LoVo (cell line): Measurements from ENCODE around the gene MYO3B.
"Not testable (repeated sequence)": the region's sequence is repeated elsewhere in the genome, so short reads cannot be mapped to it uniquely, and the experiment has no call there.

ENCODE experiments used
- DNase-seq: peaks from one replicate; pipeline ENCODE4 v3.0.0-alpha.2; 2016; ENCODE audit warnings: low spot score

MYO3B gene

DNA sequence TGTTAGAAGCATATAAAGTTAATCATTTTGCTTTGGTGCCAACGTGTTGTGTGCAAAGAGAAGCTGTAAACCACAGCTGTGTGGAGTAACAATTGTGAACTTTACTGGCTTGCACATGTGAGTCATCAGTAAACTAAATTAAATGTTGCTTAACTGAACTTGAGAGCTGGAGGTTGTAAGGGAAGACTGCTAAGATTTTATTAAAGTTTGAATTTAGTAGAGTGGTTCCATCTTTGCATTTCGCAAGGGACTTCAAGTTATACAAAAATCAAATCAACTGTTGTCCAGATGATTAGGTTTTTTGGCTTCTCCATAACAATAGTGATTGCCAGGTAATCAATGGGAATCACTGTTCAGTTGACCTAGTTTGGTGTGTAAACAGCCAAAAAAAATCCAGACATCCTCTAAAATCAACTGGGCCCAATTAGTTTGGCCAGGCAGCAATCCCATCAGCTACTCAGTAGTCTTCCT is 247.4 kb downstream of the MYO3B start:
- peak; percentile 19 for DNase-seq

DNA sequence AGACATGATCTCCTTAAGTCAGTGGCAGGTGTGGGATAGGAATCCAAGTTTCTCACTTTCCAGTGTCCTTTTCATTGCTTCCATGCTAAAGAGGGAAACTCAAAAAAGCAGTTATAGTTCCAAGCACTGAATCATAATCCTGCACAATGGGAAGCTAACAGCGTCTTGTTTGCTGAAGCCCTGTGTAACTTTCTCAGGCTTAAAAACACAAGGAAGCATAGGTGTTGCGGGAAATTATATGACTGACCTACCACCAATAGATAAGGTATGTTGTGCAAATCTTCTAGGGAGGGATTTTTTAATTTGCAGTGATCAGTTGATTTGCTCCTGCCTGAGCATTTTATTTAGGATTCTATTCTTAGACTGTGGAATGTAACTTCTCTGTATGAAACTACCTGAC is 250.9 kb downstream of the MYO3B start:
- DNase-seq = no peak

DNA sequence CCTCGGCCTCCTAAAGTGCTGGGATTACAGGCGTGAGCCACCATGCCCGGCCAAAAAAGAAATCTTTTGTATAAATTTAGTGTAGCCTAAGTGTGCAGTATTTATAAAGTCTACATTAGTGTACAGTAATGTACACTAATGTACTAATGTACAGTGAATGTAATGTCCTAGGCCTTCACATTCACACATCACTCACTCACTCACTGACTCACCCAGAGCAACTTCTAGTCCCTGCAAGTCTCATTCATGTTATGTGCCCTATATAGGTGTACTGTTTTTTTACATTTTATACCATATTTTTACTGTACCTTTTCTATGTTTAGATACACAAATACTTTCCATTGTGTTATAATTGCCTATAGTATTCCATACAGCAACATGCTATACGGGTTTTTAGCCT is 254.9 kb downstream of the MYO3B start:
- no peak for DNase-seq

DNA sequence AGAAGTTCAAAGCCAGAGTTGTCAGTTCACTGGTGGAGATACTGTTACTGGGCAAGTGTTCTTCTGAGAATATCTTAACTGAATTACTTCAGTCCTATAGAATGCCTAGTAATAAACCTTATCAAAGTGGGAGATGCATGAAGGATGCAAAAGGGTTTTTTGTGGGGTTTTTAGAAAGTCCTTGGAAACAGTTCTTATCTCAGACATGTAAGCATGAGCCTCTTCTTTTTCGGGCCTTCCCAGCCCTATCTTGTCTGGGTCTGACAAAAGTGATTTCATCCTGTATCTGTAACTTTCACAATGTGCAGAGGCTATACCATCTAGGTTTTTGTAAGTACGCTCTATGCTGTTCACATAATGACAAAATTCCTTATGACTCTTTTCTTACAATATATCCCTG is 255.5 kb downstream of the MYO3B start:
- no peak for DNase-seq

DNA sequence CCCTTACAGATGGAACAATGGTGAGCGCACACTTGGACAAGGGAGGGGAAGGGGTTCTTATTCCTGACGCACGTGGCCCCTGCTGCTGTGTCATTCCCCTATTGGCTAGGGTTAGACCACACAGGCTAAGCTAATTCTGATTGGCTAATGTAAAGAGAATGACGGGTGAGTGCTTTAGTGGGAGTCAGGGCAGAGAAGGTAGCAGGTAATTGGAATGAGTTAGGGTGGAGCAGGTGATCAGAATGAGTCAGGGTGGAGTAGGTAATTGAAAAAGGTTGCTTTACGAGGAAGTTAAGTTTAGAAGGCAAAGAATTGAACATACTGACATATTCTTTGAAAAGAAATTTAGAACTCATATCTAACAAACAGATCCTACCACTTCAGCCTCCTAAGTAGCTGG is 256.4 kb downstream of the MYO3B start:
- DNase-seq = not testable (repeated sequence)

DNA sequence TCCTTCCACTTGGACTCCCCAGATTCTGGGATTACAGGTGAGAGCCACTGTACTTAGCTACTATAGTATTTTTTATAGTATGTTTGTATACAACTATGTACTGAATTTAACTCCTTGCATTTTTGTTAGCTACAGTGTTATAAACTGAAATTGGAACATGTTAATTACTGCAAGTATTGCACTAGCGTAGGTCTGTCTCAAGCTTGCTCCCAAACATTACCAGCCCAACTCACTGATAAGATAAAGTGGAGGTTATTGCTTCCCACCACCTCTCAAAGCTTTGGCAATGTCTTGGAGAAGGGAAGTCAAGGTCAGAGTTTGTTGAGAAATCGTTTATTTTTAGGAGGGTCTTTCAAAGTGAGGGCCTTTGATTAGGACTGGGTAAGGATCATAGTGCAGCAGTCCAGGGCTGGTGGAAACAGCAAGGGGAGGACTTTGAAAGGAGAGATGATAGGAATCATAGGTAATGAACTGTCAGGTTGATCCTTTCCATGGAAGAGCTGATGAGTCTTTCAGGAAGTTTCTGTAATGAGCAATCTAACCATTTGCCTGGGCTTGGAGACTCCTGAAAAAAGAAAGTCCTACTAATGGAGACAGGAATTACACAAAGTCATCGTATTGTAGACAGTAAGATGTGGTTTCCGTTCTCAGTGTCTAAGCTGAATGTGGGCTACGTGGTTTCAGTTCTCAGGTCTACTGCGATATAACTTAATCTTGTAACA is 257.1 kb downstream of the MYO3B start:
- no peak for DNase-seq

DNA sequence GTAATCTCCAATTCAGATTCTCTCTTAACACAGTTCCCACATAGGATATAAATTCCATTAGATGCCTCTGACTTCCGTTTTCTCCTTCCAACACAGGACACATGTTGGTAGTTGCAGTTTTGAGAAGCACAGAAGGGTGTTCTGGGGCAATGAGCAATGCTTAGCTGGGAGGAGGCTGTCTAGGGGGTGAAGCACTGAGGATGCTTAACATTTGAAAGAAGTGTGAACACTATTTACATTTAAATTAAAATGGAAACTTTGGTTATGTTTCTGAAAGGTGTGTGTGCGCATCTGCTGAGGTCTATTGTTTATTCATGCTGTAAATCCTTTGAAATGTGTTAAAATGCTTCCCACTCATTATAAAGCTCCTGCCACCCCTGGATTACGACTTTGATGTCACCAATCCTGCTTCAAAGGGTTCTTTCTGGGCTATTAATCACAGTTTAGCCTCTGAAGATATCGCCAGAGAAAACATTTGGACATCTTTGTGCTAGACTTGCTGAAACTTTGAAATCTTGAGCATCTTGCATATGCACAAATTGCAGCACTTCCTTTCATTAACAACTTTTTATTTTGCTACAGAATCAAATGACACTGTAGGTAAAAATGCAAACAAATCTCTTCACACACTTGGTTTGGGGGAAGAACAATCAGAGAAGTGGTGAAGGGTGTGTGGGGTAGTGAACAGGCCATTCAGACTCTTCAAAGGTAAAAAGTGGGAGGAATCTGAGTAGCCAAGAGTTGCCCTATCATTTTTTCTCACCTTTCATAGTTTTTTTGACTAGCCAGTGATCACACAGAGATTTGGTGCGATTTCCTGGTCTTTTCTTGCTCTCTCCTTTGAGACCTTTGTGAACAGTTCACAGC is 258.4 kb downstream of the MYO3B start:
- no peak for DNase-seq

DNA sequence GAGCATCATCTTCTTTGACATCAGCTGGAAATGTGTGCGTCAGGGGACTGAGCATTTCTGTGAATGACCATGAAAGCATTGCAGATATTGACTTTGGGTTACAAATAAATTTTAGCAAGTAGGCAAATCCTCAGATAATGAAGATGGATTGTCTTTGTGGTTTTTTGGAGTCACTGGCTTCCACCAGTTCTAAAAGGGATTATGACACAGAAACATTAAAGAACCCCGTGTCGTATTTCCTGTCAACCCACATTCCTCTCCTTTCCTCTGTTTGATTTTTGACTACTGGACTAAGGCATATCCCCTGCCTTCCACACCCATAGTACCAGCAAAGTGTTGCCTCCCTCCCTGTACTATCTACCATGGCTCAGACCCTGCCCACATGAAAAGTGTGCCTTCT is 268.1 kb downstream of the MYO3B start:
- DNase-seq = no peak

DNA sequence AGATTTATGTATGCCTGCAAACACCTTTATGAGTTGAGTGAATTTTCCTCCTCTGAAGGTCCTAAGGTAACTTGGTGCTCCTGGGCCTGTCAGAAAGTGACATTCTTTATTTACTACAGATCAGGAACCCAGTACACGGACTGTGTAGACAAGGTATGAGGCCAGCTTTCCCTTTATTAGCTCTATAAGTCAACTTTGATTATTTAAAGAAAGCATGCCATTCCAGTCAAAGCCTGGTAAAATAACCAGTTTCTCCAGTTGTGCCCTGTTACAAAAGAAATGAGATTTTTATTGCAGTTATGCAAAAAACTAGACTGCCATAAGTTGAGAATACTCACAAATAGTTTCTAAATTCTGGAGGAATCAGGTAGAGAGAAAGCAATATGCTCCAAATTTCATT is 271.1 kb downstream of the MYO3B start:
- no peak for DNase-seq

DNA sequence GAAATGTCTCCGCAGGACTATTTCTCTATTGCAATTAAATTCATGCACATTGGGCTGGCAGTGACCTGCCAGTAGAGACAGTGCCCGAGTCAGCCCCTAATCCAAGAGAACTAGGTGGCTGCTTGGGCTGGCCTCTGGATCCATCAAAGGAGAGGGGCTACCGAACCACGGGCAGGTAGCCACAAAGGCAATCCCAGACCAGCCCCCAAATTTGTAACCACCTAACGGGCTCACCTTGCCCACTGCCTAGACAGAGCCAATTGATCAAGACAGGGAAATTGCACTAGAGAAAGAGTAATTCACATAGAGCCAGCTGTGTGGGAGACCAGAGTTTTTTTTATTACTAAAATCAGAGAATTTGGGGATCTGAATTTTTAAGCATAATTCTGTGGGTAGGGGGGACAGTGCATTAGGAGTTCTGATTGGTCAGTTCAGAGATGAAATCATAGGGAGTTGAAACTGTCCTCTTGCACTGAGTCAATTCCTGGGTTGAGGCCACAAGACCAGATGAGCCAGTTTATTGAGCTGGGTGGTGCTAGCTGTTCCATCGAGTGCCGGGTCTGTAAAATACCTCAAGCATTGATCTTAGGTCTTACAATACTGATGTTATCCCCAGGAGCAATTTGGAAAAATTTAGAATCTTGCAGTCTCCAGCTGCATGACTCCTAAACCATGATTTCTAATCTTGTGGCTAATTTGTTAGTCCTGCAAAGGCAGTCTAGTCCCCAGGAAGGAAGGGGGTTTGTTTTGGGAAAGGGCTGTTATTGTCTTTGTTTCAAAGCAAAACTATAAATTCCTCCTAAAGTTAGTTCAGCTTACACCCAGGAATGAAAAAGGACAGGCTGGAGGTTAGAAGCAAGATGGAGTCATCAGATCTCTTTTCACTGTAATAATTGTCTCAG is 276.8 kb downstream of the MYO3B start:
- no peak for DNase-seq

DNA sequence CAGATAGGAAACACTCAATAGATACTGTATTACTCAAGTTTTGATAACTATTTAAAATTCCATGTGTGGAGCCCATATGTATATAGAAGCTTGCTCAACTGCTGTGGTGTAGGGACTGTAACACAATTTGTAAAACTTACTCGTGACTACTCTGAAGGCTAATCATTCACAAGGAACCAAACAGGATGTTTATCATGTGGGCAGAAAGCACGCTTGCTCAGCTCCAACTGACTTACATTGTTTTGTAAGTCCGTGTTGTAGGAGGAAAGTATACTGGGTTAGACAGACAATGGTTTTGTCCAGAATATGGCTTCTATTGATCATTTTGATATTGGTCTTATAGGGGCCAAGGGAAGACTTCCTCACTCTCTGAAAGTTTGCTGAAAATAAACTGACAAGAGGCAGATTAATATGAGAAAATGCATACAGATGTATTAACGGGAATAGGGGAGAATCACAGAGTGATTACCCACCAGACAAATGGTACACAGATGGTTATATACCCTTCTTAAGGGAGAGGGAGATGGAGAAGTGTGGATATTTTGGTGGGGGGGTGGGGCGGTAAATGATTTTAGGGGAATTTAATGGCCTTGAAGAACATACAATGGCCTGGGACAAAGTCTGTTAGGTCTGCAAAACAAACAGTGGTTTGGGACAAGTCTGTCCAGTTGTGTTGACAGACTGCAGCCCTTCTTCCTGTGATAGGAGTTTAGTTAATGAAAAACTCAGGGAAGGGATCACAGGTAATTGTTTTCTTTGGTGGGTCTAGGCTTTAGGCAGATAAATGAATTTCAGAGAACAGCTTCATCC is 277.9 kb downstream of the MYO3B start:
- DNase-seq = no peak

DNA sequence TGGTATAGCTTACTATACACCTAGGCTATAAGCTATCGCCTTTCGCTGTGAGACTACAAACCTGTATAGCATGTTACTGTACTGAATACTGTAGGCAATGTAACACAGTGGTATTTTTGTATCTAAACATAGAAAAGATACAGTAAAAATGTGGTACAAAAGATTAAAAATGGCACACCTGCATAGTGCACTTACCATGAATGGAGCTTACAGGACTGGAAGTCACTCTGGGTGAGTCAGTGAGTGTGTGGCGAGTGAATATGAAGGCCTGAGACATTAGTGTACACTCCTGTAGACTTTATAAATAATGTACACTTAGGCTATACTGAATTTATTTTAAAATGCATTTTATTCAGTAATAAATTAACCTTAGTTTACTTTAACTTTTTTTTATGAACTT is 279.0 kb downstream of the MYO3B start:
- no peak for DNase-seq

DNA sequence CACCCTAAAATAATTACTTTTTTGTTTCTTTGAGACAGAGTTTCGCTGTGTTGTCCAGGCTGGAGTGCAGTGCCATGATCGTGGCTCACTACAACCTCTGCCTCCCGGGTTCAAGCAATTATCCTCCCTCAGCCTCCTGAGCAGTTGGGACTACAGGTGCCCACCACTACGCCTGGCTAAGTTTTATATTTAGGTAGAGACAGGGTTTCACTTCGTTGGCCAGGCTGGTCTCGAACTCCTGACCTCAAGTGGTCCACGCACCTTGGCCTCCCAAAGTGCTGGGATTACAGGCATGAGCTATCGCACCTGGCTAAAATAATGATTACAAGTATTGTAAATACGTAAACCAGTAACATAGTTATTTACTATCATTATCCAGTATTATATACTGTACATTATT is 279.8 kb downstream of the MYO3B start:
- DNase-seq = no peak

DNA sequence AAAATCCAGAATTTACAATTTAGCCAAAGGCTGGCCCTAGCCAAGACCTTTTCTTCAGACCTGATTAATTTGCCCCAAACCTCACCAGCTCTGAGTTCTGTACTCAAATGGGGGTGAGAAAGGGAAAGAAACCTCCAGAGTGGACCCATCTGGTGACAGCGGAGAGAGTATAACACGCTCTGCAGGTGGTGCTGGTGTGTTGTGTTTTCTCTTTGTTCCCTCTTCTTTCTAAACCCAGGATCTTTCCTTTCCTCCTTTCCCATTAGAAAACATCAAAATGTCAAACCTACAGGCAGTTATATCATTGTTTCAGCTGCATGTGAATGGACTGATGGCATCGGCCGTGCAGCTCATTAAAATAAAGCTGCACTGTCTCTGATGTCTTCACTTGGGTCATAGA is 283.9 kb downstream of the MYO3B start:
- DNase-seq = no peak

DNA sequence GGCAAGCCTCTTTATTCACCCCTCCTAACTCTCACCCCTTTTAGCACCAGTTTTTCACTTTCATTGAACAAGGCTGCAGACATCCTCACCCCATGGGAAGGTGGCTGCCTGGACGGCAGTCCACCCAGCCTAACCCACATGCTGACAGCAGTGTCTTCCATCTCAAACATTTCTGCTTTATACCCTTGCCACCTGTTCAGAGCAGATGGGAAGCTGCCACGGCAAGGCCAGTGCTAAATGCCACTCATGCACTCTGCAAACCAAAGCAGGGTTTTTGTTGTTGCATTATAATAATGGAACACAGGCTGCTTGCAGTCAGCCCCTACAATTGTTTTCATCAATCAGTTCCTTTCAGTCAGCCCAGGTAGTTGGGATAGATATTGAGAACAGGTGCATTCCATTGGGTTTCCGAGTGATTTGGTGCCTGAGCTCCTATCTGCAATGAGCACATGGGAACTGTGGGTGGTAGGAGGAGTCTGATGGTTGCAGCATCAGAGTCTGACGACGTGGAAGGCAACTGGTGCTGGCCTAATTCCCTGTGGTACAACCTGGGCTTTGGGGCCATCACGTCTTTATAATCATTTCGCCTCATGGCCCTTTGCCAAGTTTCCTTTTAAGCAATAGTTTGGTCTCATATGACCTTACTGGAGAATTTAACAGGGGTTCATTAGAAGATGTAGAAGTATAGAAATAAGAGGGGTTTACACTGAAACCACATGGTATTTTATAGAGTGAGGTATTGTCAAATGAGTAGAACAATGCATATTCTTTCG is 284.7 kb downstream of the MYO3B start:
- DNase-seq = no peak

DNA sequence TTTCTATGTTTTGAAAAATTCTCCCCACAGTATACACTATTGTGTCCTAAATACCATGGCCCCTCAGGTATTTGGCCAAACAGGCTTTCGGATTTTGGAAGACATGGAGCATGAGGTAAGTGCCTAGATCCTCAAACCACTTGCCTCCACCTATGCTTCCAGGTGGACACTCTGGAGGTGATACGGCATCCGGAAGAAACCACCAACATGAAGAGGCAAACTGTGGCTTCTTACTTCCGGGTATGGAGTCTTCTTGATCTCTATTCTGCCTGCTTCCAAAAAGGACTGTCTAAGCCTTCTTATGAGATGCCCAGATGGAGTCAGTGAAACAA is 285.2 kb downstream of the MYO3B start:
- DNase-seq = no peak

DNA sequence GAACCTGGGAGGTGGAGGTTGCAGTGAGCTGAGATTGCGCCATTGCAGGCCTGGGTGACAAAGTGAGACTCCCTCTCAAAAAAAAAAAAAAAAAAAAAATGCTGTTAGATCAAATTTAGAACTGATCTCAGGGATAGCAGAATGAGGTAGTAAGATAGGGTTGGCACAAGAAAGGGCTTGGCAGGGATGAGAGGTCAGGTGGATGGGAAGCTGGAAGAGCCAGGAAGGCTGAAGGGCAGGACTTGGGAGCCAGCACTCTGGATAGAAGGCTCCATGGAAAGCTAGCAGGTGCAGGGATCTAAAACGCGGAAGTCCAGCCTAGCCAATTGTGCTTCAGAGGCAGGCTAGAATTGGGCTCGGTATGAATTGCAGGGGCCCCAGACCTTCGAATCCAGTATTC is 286.3 kb downstream of the MYO3B start:
- DNase-seq = no peak

DNA sequence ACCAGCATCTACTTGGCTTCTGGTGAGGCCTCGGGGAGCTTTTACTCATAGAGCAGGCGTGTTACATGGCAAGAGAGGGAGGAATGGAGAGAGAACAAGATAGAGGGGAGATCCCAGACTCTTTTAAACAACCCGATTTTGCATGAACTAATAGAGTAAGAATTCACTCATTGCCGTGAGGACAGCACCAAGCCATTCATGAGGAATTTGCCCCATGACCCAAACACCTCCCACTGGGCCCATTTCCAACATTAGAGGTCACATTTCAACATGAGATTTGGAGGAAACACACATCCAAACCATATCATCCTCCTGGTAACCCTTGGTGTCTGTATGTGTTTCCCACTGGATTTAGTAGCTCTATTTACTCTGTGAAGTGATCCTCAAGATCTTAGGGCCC is 287.3 kb downstream of the MYO3B start:
- DNase-seq = no peak

DNA sequence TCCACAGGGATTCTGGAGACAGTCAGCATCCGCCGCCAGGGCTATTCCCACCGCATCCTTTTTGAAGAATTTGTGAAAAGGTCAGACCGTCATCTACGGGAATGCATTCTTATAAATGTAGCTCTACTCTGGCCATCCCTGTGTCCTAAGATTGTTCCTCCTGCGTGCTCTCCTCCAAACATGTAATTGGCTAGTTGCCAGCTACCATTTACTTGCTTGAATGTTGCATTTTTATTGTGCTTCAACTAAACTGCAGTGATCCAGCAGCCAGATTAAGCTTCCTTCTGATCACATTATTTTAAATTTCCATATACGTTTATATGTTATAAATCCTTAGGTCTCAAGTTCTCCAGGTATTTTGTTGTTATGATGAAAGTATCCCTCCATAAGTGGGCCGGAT is 288.7 kb downstream of the MYO3B start:
- no peak for DNase-seq

DNA sequence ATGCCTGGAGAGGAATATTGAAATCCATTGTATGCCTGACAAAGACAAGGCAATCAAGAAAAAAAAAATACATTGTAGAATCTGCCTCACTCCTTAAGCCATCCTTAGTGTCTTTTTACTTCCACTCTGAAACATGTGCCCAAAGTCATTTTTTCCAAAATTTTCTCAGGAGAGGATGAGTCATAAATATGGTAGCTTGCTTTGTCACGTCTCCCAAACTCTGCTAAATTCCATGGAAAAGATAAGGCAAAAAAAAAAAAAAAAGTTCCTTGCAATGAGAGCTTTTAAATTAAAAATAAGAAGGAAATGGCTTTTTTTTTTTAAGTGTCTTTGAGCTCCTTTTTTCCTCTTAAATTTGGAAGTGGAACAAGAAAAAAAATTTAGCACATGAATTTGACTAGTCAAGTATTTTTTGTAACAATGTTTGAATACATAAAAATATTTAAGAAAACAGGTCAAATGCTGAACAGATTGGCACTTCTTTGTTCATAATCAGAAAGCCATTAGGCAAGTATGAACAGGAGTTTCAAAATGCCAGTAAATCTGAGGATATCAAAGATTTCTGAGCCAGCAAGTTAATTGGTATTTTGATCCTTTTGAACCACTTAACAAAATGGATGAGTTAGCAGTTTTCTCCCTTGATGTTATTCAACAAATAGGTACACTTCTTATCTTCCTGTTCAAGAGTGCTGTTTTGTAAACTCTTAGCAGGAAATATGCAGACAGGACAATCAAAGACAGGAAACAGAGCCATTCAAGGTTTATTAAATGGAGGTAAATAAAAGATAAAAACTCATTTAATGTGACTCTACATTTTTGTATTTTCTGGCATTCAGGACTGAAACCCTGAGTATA is 289.8 kb downstream of the MYO3B start:
- DNase-seq = no peak
